K562 (cell line): Measurements from ENCODE around the gene FZD10. TPM values are rescaled to one million over a fixed set of nuclear protein-coding genes. Genes with fewer than 3 reads are reported as not detected.

ENCODE experiments used
- ATAC-seq: fragments of 200-7000 bp; cut with Tn5 transposase; 3 replicates; pipeline ENCODE4 v1.9.1; 2020; ENCODE audit warnings: moderate library complexity
- BruUV-seq: library from RNA; stranded (reverse); fragments of 400-500 nt; replicated peaks from 2 replicates; lab custom pipeline; 2021; lab: Mats Ljungman, UMichigan
- CTCF ChIA-PET: fragments of 300-600 bp; formaldehyde crosslinking; extraction: SDS; loops from one replicate; lab custom pipeline; 2021; ENCODE audit warnings: low intra/inter-chr PET ratio; lab: Yijun Ruan, JAX
- POLR2A ChIA-PET: fragments of 300-600, 350-650 bp; sonication (Branson Sonifier 250); formaldehyde crosslinking; extraction: SDS; loops from one replicate; lab custom pipeline; 2021; ENCODE audit warnings: antibody characterized with exemption, inconsistent platforms; lab: Yijun Ruan, JAX
- DNase-seq, 4 experiments: peaks; one replicate each; pipeline versions ENCODE4 v3.0.0 to v3.0.0-alpha.2; 2011 to 2018; ENCODE audit warnings: low spot score in 3 of 4, mixed read lengths in 3 of 4; ENCODE audit errors: extremely low read depth in 1 of 4
- FAIRE-seq: peaks from 2 replicates; lab custom pipeline; 2011; peaks lifted over from hg19 to GRCh38; lab: Jason Lieb, UNC
- H2AFZ ChIP-seq: 2 replicates; pipeline ENCODE4 v1.6.0; 2011; ENCODE audit warnings: low read depth, low read length, control low read depth, inconsistent platforms
- H3K27ac ChIP-seq: fragments of 200-600 bp; 3 replicates; pipeline ENCODE4 v1.8.0; 2011; ENCODE audit warnings: low read depth, mild to moderate bottlenecking, control low read depth, inconsistent platforms, low read length, moderate library complexity, mixed read lengths; ENCODE audit errors: extremely low read depth
- H3K27me3 ChIP-seq, 2 experiments: fragments of 300-600 bp in 1 of 2; 2 replicates in 1 of 2; 3 replicates in 1 of 2; pipeline versions ENCODE4 v1.6.0 to v1.8.0; 2011; ENCODE audit warnings: inconsistent platforms in 2 of 2, low read length in 2 of 2, mild to moderate bottlenecking in 1 of 2, mixed read lengths in 1 of 2, moderate library complexity in 1 of 2; ENCODE audit not compliant: control insufficient read depth in 2 of 2, insufficient read depth in 2 of 2
- H3K36me3 ChIP-seq: fragments of 300-600 bp; 3 replicates; pipeline ENCODE4 v1.8.0; 2011; ENCODE audit warnings: mild to moderate bottlenecking, low read length, inconsistent platforms; ENCODE audit not compliant: control insufficient read depth, insufficient read depth
- H3K4me1 ChIP-seq, 2 experiments: fragments of 200-600 bp in 1 of 2; replicated peaks in 1 of 2; 2 replicates in 1 of 2; 3 replicates in 1 of 2; pipeline versions ENCODE4 v1.5.1 to v1.8.0; 2011; ENCODE audit warnings: inconsistent platforms in 2 of 2, low read length in 2 of 2, mild to moderate bottlenecking in 1 of 2, mixed read lengths in 1 of 2, moderate library complexity in 1 of 2; ENCODE audit not compliant: control insufficient read depth in 2 of 2, insufficient read depth in 2 of 2
- H3K4me2 ChIP-seq: 2 replicates; pipeline ENCODE4 v1.6.1; 2011; ENCODE audit warnings: low read length, control low read depth, inconsistent platforms, mixed read lengths; ENCODE audit not compliant: insufficient read depth
- H3K4me3 ChIP-seq: fragments of 200-600 bp; sonication (generic), shearing (Covaris generic); 2 replicates; pipeline ENCODE4 v1.5.1; 2016; ENCODE audit warnings: control low read depth, inconsistent platforms
- H3K79me2 ChIP-seq: fragments of 200-600 bp; 3 replicates; pipeline ENCODE4 v1.8.0; 2011; ENCODE audit warnings: low read length, inconsistent platforms; ENCODE audit not compliant: control insufficient read depth, insufficient read depth
- H3K9ac ChIP-seq, 2 experiments: 2 replicates each; pipeline versions ENCODE4 v1.6.0 to v1.6.1; 2011; ENCODE audit warnings: low read depth in 2 of 2, low read length in 2 of 2, control low read depth in 1 of 2, inconsistent platforms in 1 of 2, mild to moderate bottlenecking in 1 of 2, mixed read lengths in 1 of 2; ENCODE audit not compliant: insufficient read depth in 1 of 2
- H3K9me1 ChIP-seq: one replicate; pipeline ENCODE4 v1.6.0; 2011; ENCODE audit warnings: inconsistent platforms, mild to moderate bottlenecking, low read length, moderate library complexity; ENCODE audit not compliant: control insufficient read depth, insufficient read depth
- H3K9me3 ChIP-seq: replicated peaks from 2 replicates; pipeline ENCODE4 v1.5.1; 2011; ENCODE audit warnings: low read depth, low read length, inconsistent platforms; ENCODE audit not compliant: control insufficient read depth, insufficient read depth
- H4K20me1 ChIP-seq: replicated peaks from 2 replicates; pipeline ENCODE4 v1.6.1; 2011; ENCODE audit warnings: low read length, inconsistent platforms, mixed read lengths; ENCODE audit not compliant: control insufficient read depth, insufficient read depth
- PHF21A ChIP-seq: fragments of 450-650 bp; IDR thresholded peaks from 2 replicates; pipeline ENCODE4 v1.6.1; 2017; ENCODE audit warnings: low read depth, borderline replicate concordance
- POLR2B ChIP-seq: fragments of 450-650 bp; IDR thresholded peaks from 2 replicates; pipeline ENCODE4 v1.6.1; 2018; ENCODE audit warnings: low read depth; ENCODE audit not compliant: partially characterized antibody
- POLR2H ChIP-seq: IDR thresholded peaks from 2 replicates; pipeline ENCODE4 v1.6.1; 2016; ENCODE audit warnings: missing genetic modification characterization, low read depth, mild to moderate bottlenecking, control low read depth, missing compliant biosample characterization, moderate library complexity
- SIN3B ChIP-seq: fragments of 450-650 bp; IDR thresholded peaks from 2 replicates; pipeline ENCODE4 v1.6.1; 2017; ENCODE audit warnings: low read depth, mild to moderate bottlenecking, moderate library complexity
- SMAD4 ChIP-seq: fragments of 250-450 bp; sonication (Bioruptor Pico); conservative IDR thresholded peaks from 2 replicates; pipeline ENCODE4 v1.8.0; 2021; ENCODE audit warnings: inconsistent platforms, mild to moderate bottlenecking, moderate library complexity
- ZNF24 ChIP-seq: fragments of 450-650 bp; IDR thresholded peaks from 2 replicates; pipeline ENCODE4 v1.6.1; 2016
- ZNF586 ChIP-seq: fragments of 450-650 bp; formaldehyde crosslinking; conservative IDR thresholded peaks from 2 replicates; pipeline ENCODE4 v1.4.0; 2020; ENCODE audit warnings: mild to moderate bottlenecking, moderate library complexity
- ZNF766 ChIP-seq: fragments of 200-800 bp; sonication (Bioruptor generic); conservative IDR thresholded peaks from 2 replicates; pipeline ENCODE4 v1.6.1; 2016; ENCODE audit warnings: missing genetic modification characterization, missing compliant biosample characterization
- WGBS: fragments of 100-300 bp; shearing (Covaris generic); methylation state at CpG from one replicate; pipeline ENCODE4 v1.1.6; 2016; ENCODE audit warnings: low coverage, mixed read lengths; ENCODE audit not compliant: insufficient coverage; ENCODE audit errors: missing lambda C conversion rate; 5-methylcytosine and 5-hydroxymethylcytosine counted together
- in situ Hi-C: fragments of 300-500 bp; cut with MboI; formaldehyde crosslinking; loops from 4 replicates; pipeline ENCODE4 v1.15.0; 2018; ENCODE audit warnings: inconsistent platforms, mixed read lengths
- intact Hi-C: fragments of 100-400 bp; cut with micrococcal nuclease; formaldehyde crosslinking; loops from 2 replicates; pipeline ENCODE4 v1.14.2; 2022
- polyA plus RNA-seq, 8 experiments: library from polyadenylated mRNA; depleted of rRNA in 4 of 8; stranded (reverse) in 5 of 8; unstranded in 3 of 8; fragments of >200 nt; fragmentation: Nextera tagmentation in 2 of 8; fragmentation: Illumina TruSeq in 1 of 8; extraction: Ambion mirVana in 2 of 8; extraction: Trizol in 1 of 8; gene quantifications; 2 replicates each; pipeline versions ENCODE4 v1.2.1 to v1.2.3, GENCODE V29; 2011 to 2014; ENCODE audit warnings: inconsistent platforms in 1 of 8, missing spikeins in 1 of 8
- total RNA-seq, 7 experiments: library from RNA; depleted of rRNA in 6 of 7; stranded (reverse); fragments of >200 nt in 6 of 7; fragmentation: Illumina TruSeq in 2 of 7; extraction: Trizol in 2 of 7; gene quantifications; 2 replicates each; pipeline versions ENCODE4 v1.2.1 to v1.2.3, GENCODE V29; 2011 to 2021; ENCODE audit warnings: low replicate concordance in 1 of 7
- TF ChIP-seq, protein P1 (sequence below): sonication (generic); formaldehyde crosslinking; IDR thresholded peaks from 2 replicates; pipeline ENCODE4 v1.8.1; 2023; ENCODE audit warnings: mild to moderate bottlenecking, missing genetic modification reagents
- TF ChIP-seq, protein P2 (sequence below): fragments of 200-800 bp; sonication (Bioruptor generic); IDR thresholded peaks from 2 replicates; pipeline ENCODE4 v1.6.1; 2016; ENCODE audit warnings: missing genetic modification characterization, missing compliant biosample characterization
- TF ChIP-seq, protein P3 (sequence below): sonication (generic); formaldehyde crosslinking; IDR thresholded peaks from 2 replicates; pipeline ENCODE4 v1.8.1; 2023; ENCODE audit warnings: mild to moderate bottlenecking, missing genetic modification reagents

FZD10 gene
- total and polyA plus RNA-seq, 9 of the 15 experiments (the other 6 are each of a cell fraction or from before 2014, with no cell fraction given), result not detected

DNA sequence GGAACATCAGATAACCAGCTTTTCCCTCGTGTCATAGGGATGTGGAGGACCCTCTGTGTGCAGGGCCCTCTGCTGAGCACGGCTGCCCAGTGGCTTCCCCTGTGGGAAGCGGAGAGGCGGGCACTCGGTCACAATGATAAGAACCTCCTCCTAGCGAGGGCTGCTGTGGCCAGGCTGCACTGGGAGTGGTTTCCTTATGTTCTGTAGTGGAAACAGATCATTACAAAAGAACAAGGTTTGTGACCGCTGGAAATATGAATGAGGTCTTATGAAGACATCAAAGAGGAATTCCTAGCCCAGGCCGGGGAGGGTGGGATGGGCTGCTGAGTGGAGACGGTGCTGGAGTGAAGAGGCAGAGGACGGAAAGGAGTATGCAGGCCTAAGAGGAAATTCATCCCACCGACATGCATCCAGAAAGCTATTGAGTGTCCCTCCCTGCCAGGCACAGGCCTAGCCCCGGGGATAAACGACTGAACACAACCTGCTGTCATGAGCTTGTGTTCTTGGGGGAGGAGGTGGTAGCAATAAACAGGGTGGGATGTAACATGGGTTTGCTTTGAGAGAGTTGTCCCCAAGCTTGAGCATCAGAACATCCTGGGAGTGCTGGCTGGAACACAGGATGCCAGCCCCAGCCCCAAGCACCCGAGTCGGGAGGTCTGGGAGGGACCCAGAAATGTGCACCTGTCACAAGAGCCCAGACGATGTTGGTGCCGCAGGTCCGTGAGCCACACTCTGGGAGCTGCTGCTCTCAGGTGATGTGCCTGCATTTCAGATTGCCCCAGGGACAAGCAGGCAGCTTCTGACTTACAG lies 37.5 kb downstream of the FZD10 start:
- DNase-seq (no peak), FAIRE-seq (no peak), ATAC-seq (no peak)
- Histone ChIP-seq H3K9ac (no peak overlapping the region), H3K27me3 (peaks cover 3 to 51% of the 10 kb centered on the region in 2 experiments; a peak in 4 of 5 replicates), H3K9me3 (no peaks in the 10 kb centered on the region), H2AFZ (no peak overlapping the region), H3K79me2 (no peaks in the 10 kb centered on the region), H4K20me1 (no peaks in the 10 kb centered on the region), H3K4me3 (no peak overlapping the region), H3K27ac (no peak overlapping the region), H3K4me1 (no peaks in the 10 kb centered on the region), H3K9me1 (no peaks in the 10 kb centered on the region), H3K36me3 (no peaks in the 10 kb centered on the region), H3K4me2 (no peak overlapping the region)
- intact Hi-C loops, result no loop called here
- CTCF ChIA-PET, result no interaction called here
- POLR2A ChIA-PET, result interaction anchor here (0.6 to 1.2 kb wide), 2 partner anchors 16 to 315 kb away, joined by 4 to 5 read pairs; no protein-coding TSS in a partner anchor
- no TSS peak for BruUV-seq
- WGBS, result 0% methylated on average over 15 of the region's 18 CpGs
- in situ Hi-C loops, result no loop called here
- TF ChIP-seq, protein P1, sequence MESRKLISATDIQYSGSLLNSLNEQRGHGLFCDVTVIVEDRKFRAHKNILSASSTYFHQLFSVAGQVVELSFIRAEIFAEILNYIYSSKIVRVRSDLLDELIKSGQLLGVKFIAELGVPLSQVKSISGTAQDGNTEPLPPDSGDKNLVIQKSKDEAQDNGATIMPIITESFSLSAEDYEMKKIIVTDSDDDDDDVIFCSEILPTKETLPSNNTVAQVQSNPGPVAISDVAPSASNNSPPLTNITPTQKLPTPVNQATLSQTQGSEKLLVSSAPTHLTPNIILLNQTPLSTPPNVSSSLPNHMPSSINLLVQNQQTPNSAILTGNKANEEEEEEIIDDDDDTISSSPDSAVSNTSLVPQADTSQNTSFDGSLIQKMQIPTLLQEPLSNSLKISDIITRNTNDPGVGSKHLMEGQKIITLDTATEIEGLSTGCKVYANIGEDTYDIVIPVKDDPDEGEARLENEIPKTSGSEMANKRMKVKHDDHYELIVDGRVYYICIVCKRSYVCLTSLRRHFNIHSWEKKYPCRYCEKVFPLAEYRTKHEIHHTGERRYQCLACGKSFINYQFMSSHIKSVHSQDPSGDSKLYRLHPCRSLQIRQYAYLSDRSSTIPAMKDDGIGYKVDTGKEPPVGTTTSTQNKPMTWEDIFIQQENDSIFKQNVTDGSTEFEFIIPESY, result no peak
- TF ChIP-seq ZNF24 (no peak), ZNF766 (CRISPR knock-in tag) (no peak), PHF21A (no peak), POLR2H (tag) (no peak), POLR2B (no peak), ZNF586 (CRISPR knock-in tag) (no peak), SMAD4 (no peak), SIN3B (no peak)
- TF ChIP-seq, protein P2, sequence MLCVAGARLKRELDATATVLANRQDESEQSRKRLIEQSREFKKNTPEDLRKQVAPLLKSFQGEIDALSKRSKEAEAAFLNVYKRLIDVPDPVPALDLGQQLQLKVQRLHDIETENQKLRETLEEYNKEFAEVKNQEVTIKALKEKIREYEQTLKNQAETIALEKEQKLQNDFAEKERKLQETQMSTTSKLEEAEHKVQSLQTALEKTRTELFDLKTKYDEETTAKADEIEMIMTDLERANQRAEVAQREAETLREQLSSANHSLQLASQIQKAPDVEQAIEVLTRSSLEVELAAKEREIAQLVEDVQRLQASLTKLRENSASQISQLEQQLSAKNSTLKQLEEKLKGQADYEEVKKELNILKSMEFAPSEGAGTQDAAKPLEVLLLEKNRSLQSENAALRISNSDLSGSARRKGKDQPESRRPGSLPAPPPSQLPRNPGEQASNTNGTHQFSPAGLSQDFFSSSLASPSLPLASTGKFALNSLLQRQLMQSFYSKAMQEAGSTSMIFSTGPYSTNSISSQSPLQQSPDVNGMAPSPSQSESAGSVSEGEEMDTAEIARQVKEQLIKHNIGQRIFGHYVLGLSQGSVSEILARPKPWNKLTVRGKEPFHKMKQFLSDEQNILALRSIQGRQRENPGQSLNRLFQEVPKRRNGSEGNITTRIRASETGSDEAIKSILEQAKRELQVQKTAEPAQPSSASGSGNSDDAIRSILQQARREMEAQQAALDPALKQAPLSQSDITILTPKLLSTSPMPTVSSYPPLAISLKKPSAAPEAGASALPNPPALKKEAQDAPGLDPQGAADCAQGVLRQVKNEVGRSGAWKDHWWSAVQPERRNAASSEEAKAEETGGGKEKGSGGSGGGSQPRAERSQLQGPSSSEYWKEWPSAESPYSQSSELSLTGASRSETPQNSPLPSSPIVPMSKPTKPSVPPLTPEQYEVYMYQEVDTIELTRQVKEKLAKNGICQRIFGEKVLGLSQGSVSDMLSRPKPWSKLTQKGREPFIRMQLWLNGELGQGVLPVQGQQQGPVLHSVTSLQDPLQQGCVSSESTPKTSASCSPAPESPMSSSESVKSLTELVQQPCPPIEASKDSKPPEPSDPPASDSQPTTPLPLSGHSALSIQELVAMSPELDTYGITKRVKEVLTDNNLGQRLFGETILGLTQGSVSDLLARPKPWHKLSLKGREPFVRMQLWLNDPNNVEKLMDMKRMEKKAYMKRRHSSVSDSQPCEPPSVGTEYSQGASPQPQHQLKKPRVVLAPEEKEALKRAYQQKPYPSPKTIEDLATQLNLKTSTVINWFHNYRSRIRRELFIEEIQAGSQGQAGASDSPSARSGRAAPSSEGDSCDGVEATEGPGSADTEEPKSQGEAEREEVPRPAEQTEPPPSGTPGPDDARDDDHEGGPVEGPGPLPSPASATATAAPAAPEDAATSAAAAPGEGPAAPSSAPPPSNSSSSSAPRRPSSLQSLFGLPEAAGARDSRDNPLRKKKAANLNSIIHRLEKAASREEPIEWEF, result no peak
- TF ChIP-seq, protein P3, sequence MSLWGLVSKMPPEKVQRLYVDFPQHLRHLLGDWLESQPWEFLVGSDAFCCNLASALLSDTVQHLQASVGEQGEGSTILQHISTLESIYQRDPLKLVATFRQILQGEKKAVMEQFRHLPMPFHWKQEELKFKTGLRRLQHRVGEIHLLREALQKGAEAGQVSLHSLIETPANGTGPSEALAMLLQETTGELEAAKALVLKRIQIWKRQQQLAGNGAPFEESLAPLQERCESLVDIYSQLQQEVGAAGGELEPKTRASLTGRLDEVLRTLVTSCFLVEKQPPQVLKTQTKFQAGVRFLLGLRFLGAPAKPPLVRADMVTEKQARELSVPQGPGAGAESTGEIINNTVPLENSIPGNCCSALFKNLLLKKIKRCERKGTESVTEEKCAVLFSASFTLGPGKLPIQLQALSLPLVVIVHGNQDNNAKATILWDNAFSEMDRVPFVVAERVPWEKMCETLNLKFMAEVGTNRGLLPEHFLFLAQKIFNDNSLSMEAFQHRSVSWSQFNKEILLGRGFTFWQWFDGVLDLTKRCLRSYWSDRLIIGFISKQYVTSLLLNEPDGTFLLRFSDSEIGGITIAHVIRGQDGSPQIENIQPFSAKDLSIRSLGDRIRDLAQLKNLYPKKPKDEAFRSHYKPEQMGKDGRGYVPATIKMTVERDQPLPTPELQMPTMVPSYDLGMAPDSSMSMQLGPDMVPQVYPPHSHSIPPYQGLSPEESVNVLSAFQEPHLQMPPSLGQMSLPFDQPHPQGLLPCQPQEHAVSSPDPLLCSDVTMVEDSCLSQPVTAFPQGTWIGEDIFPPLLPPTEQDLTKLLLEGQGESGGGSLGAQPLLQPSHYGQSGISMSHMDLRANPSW (CRISPR knock-in tag), result no peak
